Aorta (tissue), 5 donors: ENCODE results near the gene CCDC88C. TPM values are rescaled to one million over a fixed set of nuclear protein-coding genes. Genes with fewer than 3 reads are reported as not detected.

Experiments
- ATAC-seq: fragments of 200-7000 bp; cut with Tn5 transposase; one replicate; pipeline ENCODE4 v1.9.1; 2022; ENCODE audit warnings: moderate library complexity; ENCODE audit not compliant: low FRiP score
- DNase-seq, 2 donors: peaks; one replicate each; pipeline ENCODE4 v3.0.0-alpha.2; 2020
- H3K27ac ChIP-seq, 2 donors: one replicate each; pipeline ENCODE4 v1.5.1; 2013; ENCODE audit warnings: low read length in 2 of 2, mild to moderate bottlenecking in 2 of 2, moderate library complexity in 2 of 2, control low read depth in 1 of 2, inconsistent platforms in 1 of 2, low read depth in 1 of 2
- H3K27me3 ChIP-seq, 2 donors: one replicate each; pipeline ENCODE4 v1.6.1; 2013; ENCODE audit warnings: control low read depth in 1 of 2, low read length in 1 of 2, mild to moderate bottlenecking in 1 of 2, moderate library complexity in 1 of 2; ENCODE audit not compliant: insufficient read depth in 2 of 2, control insufficient read depth in 1 of 2
- H3K36me3 ChIP-seq, 2 donors: one replicate each; pipeline ENCODE4 v1.6.1; 2013; ENCODE audit warnings: control low read depth in 1 of 2, low read length in 1 of 2, mild to moderate bottlenecking in 1 of 2; ENCODE audit not compliant: insufficient read depth in 2 of 2, control insufficient read depth in 1 of 2
- H3K4me1 ChIP-seq, 2 donors: one replicate each; pipeline ENCODE4 v1.6.1; 2013; ENCODE audit warnings: low read length in 2 of 2, control low read depth in 1 of 2, mild to moderate bottlenecking in 1 of 2, moderate library complexity in 1 of 2; ENCODE audit not compliant: insufficient read depth in 2 of 2, control insufficient read depth in 1 of 2
- H3K4me3 ChIP-seq, 2 donors: one replicate each; pipeline ENCODE4 v1.5.1; 2013; ENCODE audit warnings: low read length in 2 of 2, control low read depth in 1 of 2, mild to moderate bottlenecking in 1 of 2
- H3K9me3 ChIP-seq: one replicate; pipeline ENCODE4 v1.6.1; 2013; ENCODE audit warnings: mild to moderate bottlenecking, low read length; ENCODE audit not compliant: control insufficient read depth
- WGBS, 2 donors: extraction: QIAGEN DNeasy Blood & Tissue Kit; methylation state at CpG; one replicate each; pipeline ENCODE4 v1.1.7; 2013; 5-methylcytosine and 5-hydroxymethylcytosine counted together
- intact Hi-C, 2 donors: fragments of 100-400 bp; cut with DNase I; formaldehyde crosslinking; loops; one replicate each; pipeline versions ENCODE4 v1.14.2 to v1.15.0; 2022
- polyA plus RNA-seq, 2 donors: library from polyadenylated mRNA; stranded (reverse); fragments of 200-250 nt; gene quantifications; one replicate each; pipeline ENCODE4 v1.2.3, GENCODE V29; 2013
- total RNA-seq, 2 donors: library from RNA; stranded (reverse); fragmentation: NEBNext Ultra II Directional; extraction: Animal tissue kit (Norgen Biotek cat#: 25700); gene quantifications; one replicate each; pipeline ENCODE4 v1.2.1, GENCODE V29; 2021
- donor health status: healthy with polysubstance abuse.
- donor health status: Bipolar disorder and iron deficiency.
- donor health status: DM: no; HTN: no; CAD: no.
- donor health status: DM: no; HTN: no; CAD: no.
- donor health status: DM: yes; HTN: yes; CAD: no.

The CCDC88C gene
- total and polyA plus RNA-seq, 4 donors = 0.33 to 18.4 (median 6.1) TPM

DNA sequence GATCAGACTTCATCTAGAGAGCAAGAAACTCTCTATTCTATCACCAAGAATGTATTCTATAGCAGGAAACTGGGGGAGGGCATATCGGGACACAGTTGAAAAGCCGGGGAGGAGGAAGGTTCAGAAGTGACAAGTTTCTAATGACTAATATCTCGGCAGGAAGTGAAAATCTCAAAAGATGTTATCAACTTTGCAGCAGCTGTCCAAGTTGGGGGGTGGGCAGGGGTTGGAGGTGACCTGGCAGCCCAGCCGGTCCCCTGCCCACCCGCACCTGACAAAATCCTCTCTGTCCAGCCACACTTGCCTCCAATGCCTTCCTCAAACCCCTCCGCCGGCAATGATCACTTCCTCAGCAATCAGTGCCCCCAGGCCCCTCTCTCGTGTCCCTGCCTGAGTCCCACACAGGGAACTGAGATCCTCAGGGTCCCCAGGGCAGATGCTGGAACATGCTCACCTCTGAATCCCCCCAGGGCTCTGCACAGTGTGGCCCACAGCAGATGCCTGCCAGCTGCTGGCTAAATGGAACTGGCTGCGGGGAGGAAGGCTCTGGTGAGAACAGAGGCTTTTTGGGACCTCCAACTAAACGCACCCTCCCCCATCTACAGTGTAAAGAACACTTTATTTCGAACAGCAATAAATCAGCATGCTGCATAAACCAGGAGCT lies 43.9 kb downstream of the CCDC88C start:
- 81 to 86% methylated on average over 11 of the region's 11 CpGs for WGBS, 2 donors

DNA sequence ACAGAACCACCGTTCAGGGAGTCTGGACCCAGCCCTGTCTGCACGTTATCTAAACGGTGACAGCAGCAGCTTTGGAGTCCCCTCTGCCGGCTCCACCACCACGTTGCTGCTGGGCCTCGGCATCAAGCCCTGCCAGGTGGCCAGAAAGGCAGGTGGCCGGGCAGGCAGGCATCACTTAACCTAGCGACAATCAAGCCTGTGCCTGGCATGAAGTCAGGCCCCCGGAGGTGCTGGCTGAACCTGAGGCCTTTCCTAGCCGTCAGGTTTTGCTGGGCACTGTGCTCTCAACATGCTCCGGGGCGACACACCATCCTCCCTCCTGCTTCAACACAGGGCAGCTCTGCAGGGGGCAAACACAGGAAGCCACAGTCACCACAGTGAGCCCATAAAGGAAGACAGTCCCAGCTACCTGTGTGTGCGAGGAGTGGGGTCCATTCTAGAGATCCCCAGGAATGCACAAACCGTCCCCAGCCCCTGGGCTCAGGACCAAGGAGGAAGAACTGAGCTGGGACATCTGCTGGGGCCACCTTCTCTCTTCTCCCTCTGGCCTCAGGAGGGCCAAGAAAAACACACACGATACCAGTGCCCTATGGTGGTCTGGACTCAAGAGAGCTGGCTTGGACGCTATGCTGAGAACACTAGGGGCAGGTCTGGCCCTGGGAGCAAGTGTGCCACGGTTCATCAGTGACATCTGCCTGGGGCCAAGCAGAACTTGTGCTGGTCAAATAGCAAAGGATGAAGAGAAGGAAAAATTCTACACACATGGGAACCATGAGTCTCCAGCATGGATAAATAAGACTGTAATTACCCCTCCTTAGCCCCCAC lies 44.7 kb downstream of the CCDC88C start:
- DNase-seq (no peak), ATAC-seq (no peak)
- Histone ChIP-seq H3K27ac (no peak overlapping the region), H3K4me1 (no peaks in the 10 kb centered on the region), H3K4me3 (no peak overlapping the region), H3K27me3 (no peaks in the 10 kb centered on the region), H3K9me3 (no peaks in the 10 kb centered on the region), H3K36me3 (no peaks in the 10 kb centered on the region)
- WGBS, 2 donors = 83 to 88% methylated on average over 17 of the region's 17 CpGs
- intact Hi-C loops = no loop called here

More for the DNA sequence above, 43.9 kb downstream of the CCDC88C start:
- H3K4me1 ChIP-seq = no peaks in the 10 kb centered on the region
- no peaks in the 10 kb centered on the region for H3K9me3 ChIP-seq
- DNase-seq = no peak
- H3K27me3 ChIP-seq = no peaks in the 10 kb centered on the region
- intact Hi-C loops = no loop called here
- no peaks in the 10 kb centered on the region for H3K36me3 ChIP-seq
- no peak for ATAC-seq
- no peak overlapping the region for H3K4me3 ChIP-seq
- H3K27ac ChIP-seq = no peak overlapping the region

DNA sequence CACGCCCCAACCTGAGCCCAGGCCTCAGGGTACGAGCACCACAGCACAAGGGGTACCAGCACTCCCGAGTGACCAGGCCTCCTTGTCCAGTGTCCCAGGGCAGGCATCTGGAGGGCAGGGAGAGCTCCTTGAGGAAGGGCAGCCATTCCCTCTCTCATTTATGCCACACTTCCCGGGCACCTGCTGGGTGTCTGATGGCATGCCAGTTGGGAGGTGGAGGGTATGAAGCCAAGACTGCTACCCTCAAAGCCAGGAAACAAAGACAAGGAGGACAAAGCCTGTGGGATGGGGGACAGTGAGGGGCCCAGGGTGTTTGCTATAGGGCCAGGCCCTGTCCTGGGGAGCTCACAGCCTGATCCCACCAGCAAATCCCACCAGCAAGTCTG lies 45.6 kb downstream of the CCDC88C start:
- ATAC-seq (no peak), DNase-seq (no peak)
- Histone ChIP-seq H3K4me3 (no peak overlapping the region), H3K9me3 (no peaks in the 10 kb centered on the region), H3K4me1 (no peaks in the 10 kb centered on the region), H3K36me3 (no peaks in the 10 kb centered on the region), H3K27ac (no peak overlapping the region), H3K27me3 (no peaks in the 10 kb centered on the region)
- intact Hi-C loops = no loop called here
- WGBS, 2 donors = 93 to 97% methylated on average over 4 of the region's 4 CpGs

DNA sequence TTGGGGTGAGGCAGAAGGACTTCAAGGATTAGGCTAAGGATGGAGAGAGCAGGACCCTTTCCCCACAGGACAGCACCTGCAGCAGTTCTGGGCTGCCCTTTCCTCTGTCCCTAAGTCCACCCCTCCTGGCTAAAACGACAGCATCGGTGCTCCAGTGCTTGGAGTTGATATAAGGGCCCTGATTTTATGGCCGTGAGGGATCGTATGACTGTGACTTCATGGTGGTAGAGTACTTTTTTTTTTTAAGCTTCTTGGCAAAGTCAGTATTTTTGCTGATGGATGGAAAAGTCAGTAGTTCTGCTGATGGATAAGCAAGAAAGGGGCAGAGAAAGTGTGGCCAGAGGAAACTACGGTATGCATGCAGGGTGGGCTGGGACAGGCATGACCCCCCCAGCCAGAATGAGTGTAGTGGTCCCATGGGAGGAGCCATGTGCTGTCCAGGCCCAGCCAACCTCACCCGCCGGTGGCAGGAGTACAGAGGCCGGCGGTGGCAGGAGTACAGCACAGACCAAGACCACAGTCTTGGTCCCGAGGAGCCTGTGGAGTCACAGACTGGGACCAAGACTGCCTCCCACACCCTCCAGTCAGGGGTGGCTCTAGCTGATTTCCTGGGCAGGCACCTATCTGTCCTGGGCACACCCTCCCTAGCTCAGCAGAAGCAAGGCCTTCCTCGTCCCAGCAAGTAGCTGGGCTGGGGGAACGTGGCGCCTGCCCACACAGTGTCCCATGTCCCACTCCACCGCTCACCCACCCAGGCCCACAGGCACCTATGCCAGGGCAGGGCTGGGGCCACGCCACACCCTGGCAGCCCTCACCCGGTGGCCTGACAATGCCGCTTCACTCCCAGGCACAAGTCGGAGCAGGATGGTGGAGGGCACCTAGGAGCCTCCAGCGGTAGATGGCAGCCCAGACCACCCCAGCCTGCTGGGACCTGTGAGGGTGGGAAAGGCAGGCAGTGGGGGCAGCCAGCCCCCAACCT lies 46.3 kb downstream of the CCDC88C start:
- DNase-seq (no peak), ATAC-seq (no peak)
- no peaks in the 10 kb centered on the region for H3K9me3 ChIP-seq
- WGBS, 2 donors = 69 to 72% methylated on average over 19 of the region's 19 CpGs
- H3K27ac ChIP-seq = no peak overlapping the region
- intact Hi-C loops = no loop called here
- H3K27me3 ChIP-seq = no peaks in the 10 kb centered on the region
- no peaks in the 10 kb centered on the region for H3K4me1 ChIP-seq
- no peak overlapping the region for H3K4me3 ChIP-seq
- H3K36me3 ChIP-seq = no peaks in the 10 kb centered on the region

DNA sequence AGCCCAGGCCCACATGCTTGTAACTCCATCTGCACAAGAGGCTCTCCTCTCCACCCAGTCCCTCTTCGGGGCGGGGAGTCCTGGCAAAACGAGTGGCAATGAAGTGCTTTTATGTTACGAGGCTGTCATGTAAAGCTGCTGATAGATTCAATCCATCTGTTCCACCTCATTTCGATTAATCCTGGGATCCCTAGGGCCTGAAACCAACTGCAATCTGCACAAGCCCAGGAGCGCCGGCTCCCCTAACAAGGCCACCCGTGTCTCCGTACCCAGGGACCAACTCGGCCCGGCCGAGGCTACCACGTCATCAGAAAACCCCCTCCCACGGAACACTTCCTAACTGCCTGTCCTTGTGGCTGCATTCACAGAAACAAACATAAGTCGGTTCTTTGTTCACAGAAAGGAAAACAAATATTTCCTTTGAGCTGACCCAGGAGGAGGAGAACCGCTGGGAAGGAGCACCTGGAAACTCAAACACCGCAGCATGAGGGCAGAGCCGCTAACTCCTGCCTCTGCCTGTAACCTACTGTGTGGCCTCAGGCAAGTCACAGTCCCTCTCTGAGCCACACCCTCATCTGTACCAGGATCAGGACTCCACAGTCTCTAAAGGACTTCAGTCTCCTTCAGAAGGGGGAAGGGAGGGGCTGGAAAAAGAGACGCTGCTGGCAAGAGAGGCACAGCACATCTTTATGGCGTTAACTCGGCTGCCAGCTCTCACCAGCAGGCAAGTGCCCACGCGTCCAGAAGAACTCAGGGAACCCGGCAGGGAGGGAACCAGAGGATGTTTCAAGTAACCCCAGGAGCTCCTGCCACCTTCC lies 47.8 kb downstream of the CCDC88C start:
- Histone ChIP-seq H3K9me3 (no peaks in the 10 kb centered on the region), H3K4me1 (no peaks in the 10 kb centered on the region), H3K27me3 (no peaks in the 10 kb centered on the region), H3K36me3 (no peaks in the 10 kb centered on the region), H3K4me3 (no peak overlapping the region), H3K27ac (no peak overlapping the region)
- DNase-seq = no peak
- intact Hi-C loops = no loop called here
- 88 to 90% methylated on average over 24 of the region's 24 CpGs for WGBS, 2 donors
- no peak for ATAC-seq

DNA sequence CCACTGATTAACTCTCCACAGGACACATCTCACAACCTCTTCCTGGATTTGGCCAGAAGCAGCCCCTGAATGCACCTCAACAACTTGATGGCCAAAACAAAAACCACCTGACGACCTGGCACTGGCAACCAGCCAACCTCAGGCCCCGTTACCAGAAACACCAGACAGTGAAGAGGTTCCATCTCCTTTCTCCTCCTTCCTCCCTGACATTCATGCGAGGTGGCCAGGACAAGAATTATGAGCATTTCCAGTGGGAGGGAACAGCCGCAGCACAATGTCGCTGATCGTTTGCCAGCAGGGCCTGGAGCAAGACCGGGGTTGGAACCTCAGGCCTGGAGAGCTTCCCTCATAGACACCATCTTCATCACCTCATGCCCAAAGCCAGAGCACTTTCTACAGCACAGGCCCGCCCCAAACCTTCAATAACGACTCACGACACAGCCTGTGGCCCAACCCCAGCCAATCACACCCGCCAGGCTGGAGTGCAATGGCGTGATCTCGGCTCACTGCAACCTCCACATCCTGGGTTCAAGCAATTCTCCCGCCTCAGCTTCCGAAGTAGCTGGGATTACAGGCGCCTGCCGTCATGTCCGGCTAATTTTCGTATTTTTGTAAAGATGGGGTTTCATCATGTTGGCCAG lies 48.7 kb downstream of the CCDC88C start:
- H3K27ac ChIP-seq = no peak overlapping the region
- H3K27me3 ChIP-seq = no peaks in the 10 kb centered on the region
- intact Hi-C loops = no loop called here

DNA sequence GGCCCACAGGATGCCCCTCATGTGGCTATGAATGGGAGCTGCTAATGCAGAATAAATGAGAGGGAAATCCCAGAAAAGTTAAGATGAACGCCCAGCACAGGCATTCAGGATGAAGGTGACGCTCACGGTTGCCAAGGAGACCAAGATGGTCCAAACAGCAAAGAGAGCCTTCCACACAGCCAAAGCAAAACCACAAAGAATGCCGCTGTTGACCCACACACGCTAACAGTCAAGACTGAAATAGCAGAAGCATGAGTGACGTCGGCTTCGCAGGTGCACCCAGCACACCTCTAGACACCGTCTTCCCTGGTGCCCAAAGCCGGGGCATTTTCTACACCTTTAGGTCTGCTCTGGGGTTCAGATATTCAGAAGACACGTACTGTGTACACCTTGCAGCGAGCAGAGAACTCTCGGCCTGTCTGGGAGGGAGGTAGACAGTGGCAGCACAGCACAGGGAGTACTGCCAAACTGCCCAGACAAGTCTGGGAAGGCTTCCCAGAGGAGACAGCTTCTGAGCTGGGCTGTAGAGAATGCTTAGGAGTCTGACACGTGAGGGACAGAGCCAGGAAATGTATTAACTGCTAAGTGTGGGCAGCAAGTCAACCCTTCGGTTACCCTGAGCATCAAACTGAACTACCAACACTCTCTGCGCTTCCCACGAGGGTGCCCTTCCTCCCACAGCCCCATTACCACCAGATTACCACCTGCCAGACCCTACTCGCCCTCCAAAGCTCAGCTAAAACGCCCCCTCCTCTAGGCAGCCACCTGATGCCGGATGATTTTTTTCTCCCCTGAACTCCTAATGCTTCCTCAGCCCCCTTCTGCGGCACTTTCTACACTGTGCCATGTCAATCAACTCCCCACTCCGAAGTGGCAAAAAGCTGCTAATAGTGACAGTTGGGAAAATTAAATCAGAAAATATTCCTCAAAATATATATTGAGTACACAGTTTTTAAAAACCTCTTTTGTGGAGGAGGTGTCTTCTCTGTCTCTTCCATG lies 50.1 kb downstream of the CCDC88C start:
- no peak overlapping the region for H3K4me3 ChIP-seq
- DNase-seq (no peak), ATAC-seq (no peak)
- H3K9me3 ChIP-seq = no peaks in the 10 kb centered on the region
- intact Hi-C loops = no loop called here
- no peaks in the 10 kb centered on the region for H3K36me3 ChIP-seq
- no peaks in the 10 kb centered on the region for H3K27me3 ChIP-seq
- 83 to 88% methylated on average over 22 of the region's 22 CpGs for WGBS, 2 donors
- no peaks in the 10 kb centered on the region for H3K4me1 ChIP-seq
- no peak overlapping the region for H3K27ac ChIP-seq

More for the DNA sequence above, 48.7 kb downstream of the CCDC88C start:
- Histone ChIP-seq H3K9me3 (no peaks in the 10 kb centered on the region), H3K4me1 (no peaks in the 10 kb centered on the region), H3K4me3 (no peak overlapping the region), H3K36me3 (no peaks in the 10 kb centered on the region)
- ATAC-seq (no peak), DNase-seq (peak in 1 of 2 donors; percentile 19)
- WGBS, 2 donors = 89 to 92% methylated on average over 19 of the region's 19 CpGs
